H1 (cell line): Measurements from ENCODE around the gene RAMP1. TPM values are rescaled to one million over a fixed set of nuclear protein-coding genes. Genes with fewer than 3 reads are reported as not detected.

Source experiments
- CTCF ChIA-PET: fragments of 300-600 bp; sonication (Branson Sonifier 250); formaldehyde crosslinking; loops from one replicate; lab custom pipeline; 2021; ENCODE audit not compliant: partially characterized antibody; lab: Charles Lee
- POLR2A ChIA-PET: fragments of 300-600 bp; sonication (Branson Sonifier 250); formaldehyde crosslinking; loops from one replicate; lab custom pipeline; 2021; ENCODE audit warnings: inconsistent platforms; ENCODE audit not compliant: partially characterized antibody; lab: Charles Lee
- DNase-seq, 2 experiments: peaks; one replicate each; pipeline versions ENCODE4 v3.0.0 to v3.0.0-alpha.2; 2010 to 2022; ENCODE audit warnings: low spot score in 2 of 2, low read depth in 1 of 2, mixed read lengths in 1 of 2
- FAIRE-seq: peaks from 2 replicates; lab custom pipeline; 2011; peaks lifted over from hg19 to GRCh38; lab: Jason Lieb, UNC
- H2AFZ ChIP-seq: 2 replicates; pipeline ENCODE4 v1.8.1; 2012; ENCODE audit warnings: low read length, inconsistent platforms
- H2AK5ac ChIP-seq: 2 replicates; pipeline ENCODE4 v1.6.1; 2013; ENCODE audit warnings: low read depth, low read length
- H2BK120ac ChIP-seq: replicated peaks from 2 replicates; pipeline ENCODE3; 2013; ENCODE audit warnings: low read depth, low read length, inconsistent platforms
- H2BK12ac ChIP-seq: 2 replicates; pipeline ENCODE4 v1.6.1; 2013; ENCODE audit warnings: low read depth, low read length
- H2BK15ac ChIP-seq: 2 replicates; pipeline ENCODE4 v1.6.1; 2013; ENCODE audit warnings: low read length
- H2BK20ac ChIP-seq: 2 replicates; pipeline ENCODE4 v1.6.1; 2013; ENCODE audit warnings: low read length
- H2BK5ac ChIP-seq: 2 replicates; pipeline ENCODE4 v1.6.1; 2013; ENCODE audit warnings: low read depth, low read length
- H3K14ac ChIP-seq: 2 replicates; pipeline ENCODE4 v1.6.1; 2013; ENCODE audit warnings: inconsistent platforms; ENCODE audit not compliant: insufficient read length
- H3K18ac ChIP-seq: 2 replicates; pipeline ENCODE4 v1.6.1; 2013; ENCODE audit warnings: low read length; ENCODE audit errors: extremely low read depth
- H3K23ac ChIP-seq: 2 replicates; pipeline ENCODE4 v1.6.1; 2013; ENCODE audit warnings: inconsistent platforms; ENCODE audit not compliant: insufficient read length
- H3K23me2 ChIP-seq: 2 replicates; pipeline ENCODE4 v1.6.1; 2013; ENCODE audit warnings: low read depth, low read length
- H3K27ac ChIP-seq: 2 replicates; pipeline ENCODE4 v1.6.1; 2011; ENCODE audit warnings: low read depth, low read length, inconsistent platforms
- H3K27me3 ChIP-seq, 4 experiments: replicated peaks in 1 of 4; 1 replicate in 1 of 4; 2 replicates in 3 of 4; pipeline versions ENCODE4 v1.6.1 to v1.8.1; 2011 to 2013; ENCODE audit warnings: low read length in 3 of 4, mild to moderate bottlenecking in 3 of 4, inconsistent platforms in 2 of 4, mixed read lengths in 2 of 4, moderate library complexity in 1 of 4; ENCODE audit not compliant: control insufficient read depth in 3 of 4, insufficient read depth in 3 of 4; ENCODE audit errors: extremely low read depth in 1 of 4
- H3K36me3 ChIP-seq, 4 experiments: 2 replicates each; pipeline versions ENCODE4 v1.6.1 to v1.8.1; 2011 to 2013; ENCODE audit warnings: mild to moderate bottlenecking in 4 of 4, low read length in 3 of 4, moderate library complexity in 2 of 4, control low read depth in 1 of 4, inconsistent platforms in 1 of 4; ENCODE audit not compliant: insufficient read depth in 4 of 4, control insufficient read depth in 2 of 4
- H3K4ac ChIP-seq: replicated peaks from 2 replicates; pipeline ENCODE3; 2013; ENCODE audit warnings: low read length, low read depth, mixed read lengths, inconsistent platforms; ENCODE audit not compliant: insufficient read length
- H3K4me1 ChIP-seq, 4 experiments: replicated peaks in 1 of 4; 1 replicate in 1 of 4; 2 replicates in 3 of 4; pipeline versions ENCODE4 v1.6.1 to v1.8.1; 2011 to 2013; ENCODE audit warnings: low read length in 3 of 4, inconsistent platforms in 2 of 4, mixed read lengths in 1 of 4; ENCODE audit not compliant: insufficient read depth in 4 of 4, control insufficient read depth in 3 of 4
- H3K4me2 ChIP-seq, 2 experiments: 2 replicates each; pipeline versions ENCODE4 v1.6.1 to v1.8.1; 2011 to 2013; ENCODE audit warnings: low read depth in 2 of 2, low read length in 2 of 2, control low read depth in 1 of 2, inconsistent platforms in 1 of 2, mild to moderate bottlenecking in 1 of 2; ENCODE audit not compliant: insufficient read depth in 1 of 2
- H3K4me3 ChIP-seq, 4 experiments: fragments of 200-600, 300-600 bp in 1 of 4; sonication (generic), shearing (Covaris generic), sonication (Bioruptor Twin) in 1 of 4; 2 replicates each; pipeline versions ENCODE4 v1.5.1 to v1.8.1; 2011 to 2016; ENCODE audit warnings: low read length in 4 of 4, low read depth in 3 of 4, control low read depth in 2 of 4, inconsistent platforms in 2 of 4, mild to moderate bottlenecking in 2 of 4, mixed read lengths in 1 of 4, moderate library complexity in 1 of 4; ENCODE audit not compliant: insufficient read depth in 2 of 4; ENCODE audit errors: extremely low read depth in 1 of 4
- H3K56ac ChIP-seq: replicated peaks from 2 replicates; pipeline ENCODE3; 2013; ENCODE audit warnings: low read depth, mild to moderate bottlenecking, mixed read lengths, low read length, inconsistent platforms; ENCODE audit not compliant: insufficient read length
- H3K79me1 ChIP-seq: 2 replicates; pipeline ENCODE4 v1.6.1; 2013; ENCODE audit warnings: low read depth, low read length, control low read depth
- H3K79me2 ChIP-seq, 2 experiments: 2 replicates each; pipeline versions ENCODE4 v1.6.1 to v1.8.1; 2012 to 2013; ENCODE audit warnings: low read length in 2 of 2, mild to moderate bottlenecking in 2 of 2, inconsistent platforms in 1 of 2; ENCODE audit not compliant: insufficient read depth in 2 of 2, control insufficient read depth in 1 of 2
- H3K9ac ChIP-seq, 4 experiments: replicated peaks in 1 of 4; 1 replicate in 1 of 4; 2 replicates in 3 of 4; pipeline versions ENCODE4 v1.6.1 to v1.8.1; 2011 to 2013; ENCODE audit warnings: low read depth in 3 of 4, low read length in 3 of 4, control low read depth in 2 of 4, mild to moderate bottlenecking in 2 of 4, moderate library complexity in 2 of 4, inconsistent platforms in 1 of 4; ENCODE audit errors: extremely low read depth in 1 of 4
- H3K9me3 ChIP-seq, 2 experiments: 2 replicates each; pipeline versions ENCODE4 v1.6.1 to v1.8.1; 2012 to 2013; ENCODE audit warnings: mild to moderate bottlenecking in 2 of 2, moderate library complexity in 2 of 2, control low read depth in 1 of 2, inconsistent platforms in 1 of 2, low read depth in 1 of 2, low read length in 1 of 2, mixed read lengths in 1 of 2; ENCODE audit not compliant: insufficient read depth in 2 of 2
- H4K20me1 ChIP-seq, 2 experiments: replicated peaks in 1 of 2; 2 replicates each; pipeline versions ENCODE3 to v1.8.1; 2011 to 2013; ENCODE audit warnings: inconsistent platforms in 2 of 2, low read length in 2 of 2, mild to moderate bottlenecking in 1 of 2; ENCODE audit not compliant: insufficient read depth in 2 of 2, control insufficient read depth in 1 of 2
- H4K5ac ChIP-seq: 2 replicates; pipeline ENCODE4 v1.6.1; 2013; ENCODE audit warnings: low read length, low read depth, mixed read lengths, inconsistent platforms; ENCODE audit not compliant: insufficient read length
- H4K8ac ChIP-seq: 2 replicates; pipeline ENCODE4 v1.8.0; 2013; ENCODE audit warnings: mild to moderate bottlenecking, moderate library complexity, low read length, inconsistent platforms; ENCODE audit not compliant: insufficient read depth; ENCODE audit errors: extremely low read depth
- H4K91ac ChIP-seq: replicated peaks from 2 replicates; pipeline ENCODE3; 2013; ENCODE audit warnings: low read length, mixed read lengths, inconsistent platforms; ENCODE audit not compliant: insufficient read length
- BCL11A ChIP-seq, 2 experiments: IDR thresholded peaks; one replicate each; pipeline ENCODE4 v1.6.1; 2011; ENCODE audit warnings: low read depth in 2 of 2, low read length in 2 of 2, mild to moderate bottlenecking in 2 of 2
- BRCA1 ChIP-seq: IDR thresholded peaks from 2 replicates; pipeline ENCODE4 v1.6.1; 2012; ENCODE audit warnings: low read depth, low read length, improper control_type of control experiment
- CHD2 ChIP-seq: IDR thresholded peaks from 2 replicates; pipeline ENCODE4 v1.6.1; 2012; ENCODE audit warnings: low read length, improper control_type of control experiment
- EGR1 ChIP-seq: IDR thresholded peaks from 2 replicates; pipeline ENCODE4 v1.6.1; 2011; ENCODE audit warnings: low read depth, low read length, borderline replicate concordance
- POLR2A ChIP-seq, 2 experiments: IDR thresholded peaks; 1 replicate in 1 of 2; 2 replicates in 1 of 2; pipeline ENCODE4 v1.6.1; 2011; ENCODE audit warnings: low read depth in 2 of 2, low read length in 2 of 2, mild to moderate bottlenecking in 2 of 2; ENCODE audit errors: control extremely low read depth in 1 of 2
- POLR2AphosphoS5 ChIP-seq: IDR thresholded peaks from 2 replicates; pipeline ENCODE4 v1.6.1; 2011; ENCODE audit warnings: low read depth, low read length
- SIX5 ChIP-seq: IDR thresholded peaks from 2 replicates; pipeline ENCODE4 v1.6.1; 2011; ENCODE audit warnings: mild to moderate bottlenecking, low read depth, low read length
- SP4 ChIP-seq: IDR thresholded peaks from 2 replicates; pipeline ENCODE4 v1.6.1; 2012; ENCODE audit warnings: low read length, inconsistent platforms
- WGBS, 2 experiments: shearing (Covaris generic) in 1 of 2; methylation state at CpG; one replicate each; pipeline versions ENCODE4 v1.1.6 to v1.1.7; 2013 to 2015; ENCODE audit warnings: low lambda C conversion rate in 2 of 2, mixed read lengths in 2 of 2, inconsistent platforms in 1 of 2, low coverage in 1 of 2, missing lambda C conversion rate in 1 of 2; ENCODE audit not compliant: insufficient replicate concordance in 2 of 2, insufficient coverage in 1 of 2, insufficient read length in 1 of 2; ENCODE audit errors: extremely low coverage in 1 of 2, missing lambda C conversion rate in 1 of 2; 5-methylcytosine and 5-hydroxymethylcytosine counted together
- polyA plus RNA-seq, 7 experiments: library from polyadenylated mRNA; depleted of rRNA in 3 of 7; stranded (reverse) in 5 of 7; unstranded in 2 of 7; fragments of >200 nt in 5 of 7; fragments of 200-250 nt in 2 of 7; gene quantifications; 1 replicate in 5 of 7; 2 replicates in 1 of 7; 4 replicates in 1 of 7; pipeline versions ENCODE4 v1.2.1 to v1.2.3, GENCODE V29; 2011 to 2013; ENCODE audit warnings: missing spikeins in 2 of 7, mixed read lengths in 2 of 7
- total RNA-seq: library from RNA; stranded (reverse); fragmentation: NEBNext Ultra II Directional; extraction: Animal tissue kit (Norgen Biotek cat#: 25700); gene quantifications from 2 replicates; pipeline ENCODE4 v1.2.1, GENCODE V29; 2021

RAMP1 gene
- total and polyA plus RNA-seq, 2 of the 8 experiments (the other 6 are each of a cell fraction or from before 2014, with no cell fraction given): 0.65 to 4.3 TPM

- no peak overlapping the region for H3K27ac ChIP-seq
- 82% methylated on average over 7 of the region's 7 CpGs; no CpG with 5 or more reads in 1 of the 2 experiments for WGBS, 2 experiments
- H3K4ac ChIP-seq: no peak overlapping the region
- no peaks in the 10 kb centered on the region; a peak in 1 of 4 replicates for H3K9me3 ChIP-seq
- H3K79me1 ChIP-seq: no peaks in the 10 kb centered on the region
- no peak overlapping the region for H3K23ac ChIP-seq
- H2BK12ac ChIP-seq: no peak overlapping the region
- H3K18ac ChIP-seq: no peak overlapping the region
- H4K20me1 ChIP-seq: no peaks in the 10 kb centered on the region
- TF ChIP-seq BCL11A (IDR thresholded peaks at IDR 0.05; ENCODE audit: low read depth in 2 of 2, low read length in 2 of 2) (no peak), POLR2A (IDR thresholded peaks at IDR 0.05; ENCODE audit: control extremely low read depth in 1 of 2, low read depth in 2 of 2, low read length in 2 of 2) (no peak), SIX5 (no peak), POLR2AphosphoS5 (no peak), SP4 (no peak), EGR1 (no peak), CHD2 (no peak), BRCA1 (no peak)
- TF ChIP-seq, all 59 proteins: peak for 0
- Histone ChIP-seq H2BK15ac (no peak overlapping the region), H2AFZ (no peak overlapping the region), H4K5ac (no peak overlapping the region), H2AK5ac (no peak overlapping the region), H2BK120ac (no peak overlapping the region), H3K9ac (no peak overlapping the region), H3K4me2 (no peak overlapping the region), H2BK5ac (no peak overlapping the region), H4K91ac (no peak overlapping the region), H3K4me1 (no peaks in the 10 kb centered on the region; a peak in 3 of 7 replicates), H2BK20ac (no peak overlapping the region), H3K36me3 (no peaks in the 10 kb centered on the region), H3K23me2 (no peaks in the 10 kb centered on the region), H3K4me3 (no peak overlapping the region), H3K14ac (no peak overlapping the region), H4K8ac (peak overlapping the region; percentile 38; the same call in 1 of the 2 replicates), H3K56ac (no peak overlapping the region), H3K79me2 (no peaks in the 10 kb centered on the region), H3K27me3 (no peaks in the 10 kb centered on the region)
- ChIA-PET CTCF (interaction anchor here (1.1 to 1.9 kb wide), 3 partner anchors 9 to 49 kb away, joined by 3 to 5 read pairs (median 4); no protein-coding TSS in a partner anchor), POLR2A (interaction anchor here (1.6 kb wide), 1 partner anchor 186 kb away, joined by 3 read pairs; the partner anchor contains the start of gene SCLY)
- FAIRE-seq: no peak
- no peak for DNase-seq
These were observed 15.2 kb downstream of the RAMP1 start for GRCh38 chr2:237874585-237875161.
